Suppressor macrophage (primary cell): ENCODE data around the gene RPL10A.
A peak's percentile ranks its signal among the peaks of the same experiment; 100 is the strongest.

ENCODE experiments used
- DNase-seq, 4 experiments: peaks; one replicate each; pipeline ENCODE4 v3.0.0-alpha.2; 2020 to 2022

Gene RPL10A

DNA sequence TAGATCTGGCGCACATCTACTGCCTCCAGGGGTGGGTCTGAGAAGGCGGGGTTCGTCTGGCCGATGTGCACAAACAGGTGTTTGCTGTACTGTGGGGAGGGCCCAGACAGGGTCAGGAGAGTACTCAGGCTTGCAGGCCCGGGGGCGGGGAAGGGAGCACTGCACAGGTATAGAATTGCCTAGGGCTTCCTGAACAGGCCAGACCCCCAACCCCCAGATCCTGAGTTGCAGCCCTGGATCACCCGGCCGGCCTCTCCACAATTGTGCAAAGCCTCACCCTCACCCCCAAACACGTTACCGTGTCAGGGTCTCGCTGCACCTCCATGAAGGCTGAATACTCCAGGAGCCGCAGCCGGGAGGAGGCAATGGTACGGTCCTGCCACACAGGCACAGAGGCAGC is 7.8 kb downstream of the RPL10A start:
- no peak for DNase-seq

DNA sequence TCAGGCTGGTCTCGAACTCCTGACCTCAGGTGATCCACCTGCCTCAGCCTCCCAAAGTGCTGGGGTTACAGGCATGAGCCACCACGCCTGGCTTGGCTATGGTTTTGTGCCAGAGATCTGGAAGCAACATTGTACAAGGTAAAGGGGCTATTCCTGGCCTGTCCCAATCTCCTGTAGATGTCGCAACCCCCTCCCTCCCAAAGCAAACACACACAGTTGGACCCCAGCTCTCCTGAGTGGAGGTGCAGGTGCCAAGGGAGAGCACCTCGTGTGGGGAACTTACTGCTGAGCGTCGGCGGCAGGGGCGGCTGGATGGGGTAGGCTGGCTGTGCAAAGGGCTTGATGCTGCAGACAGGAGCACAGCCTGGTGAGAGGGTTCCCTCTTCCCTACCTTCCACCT is 8.8 kb downstream of the RPL10A start:
- no peak for DNase-seq

DNA sequence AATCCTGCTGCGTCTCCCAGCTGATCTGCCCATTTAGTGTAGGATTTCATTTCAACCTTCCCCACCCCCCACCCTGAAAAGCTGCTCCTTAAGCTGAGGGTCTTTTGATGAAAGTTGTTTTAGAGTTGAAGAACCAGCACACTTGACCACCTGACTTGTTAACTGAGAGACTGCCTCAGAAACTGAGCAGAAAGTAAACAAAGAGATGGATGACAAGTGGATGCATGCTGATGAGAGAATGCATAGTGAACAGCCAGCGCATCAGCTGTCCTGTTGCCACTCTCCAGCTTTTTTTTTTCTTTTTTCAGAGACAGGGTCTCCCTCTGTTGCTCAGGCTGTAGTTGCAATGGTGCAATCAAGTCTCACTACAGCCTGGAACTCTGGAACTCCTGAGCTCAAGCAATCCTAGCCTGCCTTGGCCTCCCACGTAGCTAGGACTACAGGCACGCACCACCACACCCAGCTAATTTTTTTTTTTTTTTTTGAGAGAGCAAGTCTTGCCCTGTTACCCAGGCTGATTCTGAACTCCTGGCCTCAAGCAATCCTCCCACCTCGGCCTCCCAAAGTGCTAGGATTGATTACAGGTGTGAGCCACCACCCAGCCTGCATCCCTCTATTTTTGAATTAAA is 9.5 kb downstream of the RPL10A start:
- no peak for DNase-seq

DNA sequence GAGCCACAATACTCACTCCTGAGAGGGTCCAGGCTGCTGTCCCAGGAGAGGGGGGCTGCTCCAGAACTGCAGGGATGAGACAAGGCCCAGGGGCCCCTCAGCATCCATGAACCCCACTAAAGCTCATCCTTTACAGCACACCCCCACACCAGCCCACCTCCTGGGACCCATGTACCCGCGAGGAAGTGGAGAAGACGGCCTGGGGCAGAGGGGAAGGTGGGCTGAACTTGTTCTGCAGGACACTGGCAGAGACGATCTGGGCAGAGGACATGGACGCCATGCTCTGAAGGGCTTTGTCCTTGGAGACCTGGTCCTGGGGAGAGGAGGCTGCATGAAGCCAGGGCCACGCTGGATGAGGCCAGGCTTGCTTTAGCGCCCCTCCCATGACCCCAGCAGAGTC is 10.1 kb downstream of the RPL10A start:
- DNase-seq, result no peak

DNA sequence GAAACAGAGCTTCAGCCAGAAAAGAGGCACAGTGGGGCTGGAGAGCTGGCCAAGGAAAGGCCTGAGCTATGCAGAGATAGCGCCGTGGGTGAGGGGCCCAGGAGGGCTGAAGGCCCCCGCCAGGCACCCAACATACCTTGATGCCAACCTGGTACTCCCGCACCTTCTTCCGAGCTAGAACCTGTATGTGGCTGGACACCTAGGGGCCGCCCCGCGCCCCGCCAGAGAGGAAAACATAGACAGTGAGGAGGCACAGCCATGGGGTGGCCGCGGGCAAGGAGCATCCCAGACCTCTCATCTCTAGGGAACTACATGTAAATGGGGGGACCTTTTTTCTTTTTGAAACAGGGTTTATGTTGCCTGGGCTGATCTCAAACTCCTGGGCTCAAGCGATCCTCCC is 12.0 kb downstream of the RPL10A start:
- no peak for DNase-seq

DNA sequence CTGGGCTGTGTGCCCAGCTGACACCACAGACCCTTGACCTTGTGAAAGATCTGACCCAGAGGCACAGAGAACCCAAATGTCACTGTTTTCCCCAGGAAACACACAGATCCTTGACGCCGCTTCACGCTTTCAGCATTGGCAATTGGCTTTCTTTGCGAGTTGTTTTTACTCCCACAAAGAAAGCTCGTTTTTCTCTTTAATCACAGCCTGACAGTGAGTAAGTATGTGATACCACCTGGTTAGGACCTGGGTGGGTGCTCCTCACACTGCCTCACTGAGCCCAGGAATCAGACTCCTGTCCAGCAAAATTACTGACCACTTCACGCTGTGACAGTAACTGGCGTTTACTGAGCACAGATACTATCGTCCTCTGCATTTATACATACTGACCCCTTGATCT is 13.0 kb downstream of the RPL10A start:
- no peak for DNase-seq

DNA sequence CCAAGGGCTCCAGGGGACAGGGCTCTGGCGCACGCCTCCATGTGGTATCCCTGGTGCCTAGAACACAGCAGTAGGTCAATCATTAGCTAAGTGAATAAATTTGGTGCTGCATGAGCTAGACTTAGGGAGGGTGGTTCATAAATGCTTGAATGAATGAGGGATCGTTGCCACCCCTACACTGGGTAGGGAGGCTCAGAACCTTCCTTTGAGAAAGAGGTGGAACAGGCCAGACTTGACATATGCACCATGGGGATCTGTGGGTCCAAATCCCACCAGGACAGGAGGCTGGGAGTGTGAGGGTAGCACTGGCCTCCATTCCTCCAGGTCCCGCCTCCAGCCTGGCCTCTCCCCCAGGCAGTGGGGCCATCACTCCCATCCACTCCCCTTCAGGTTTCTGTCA is 14.9 kb downstream of the RPL10A start:
- no peak for DNase-seq

DNA sequence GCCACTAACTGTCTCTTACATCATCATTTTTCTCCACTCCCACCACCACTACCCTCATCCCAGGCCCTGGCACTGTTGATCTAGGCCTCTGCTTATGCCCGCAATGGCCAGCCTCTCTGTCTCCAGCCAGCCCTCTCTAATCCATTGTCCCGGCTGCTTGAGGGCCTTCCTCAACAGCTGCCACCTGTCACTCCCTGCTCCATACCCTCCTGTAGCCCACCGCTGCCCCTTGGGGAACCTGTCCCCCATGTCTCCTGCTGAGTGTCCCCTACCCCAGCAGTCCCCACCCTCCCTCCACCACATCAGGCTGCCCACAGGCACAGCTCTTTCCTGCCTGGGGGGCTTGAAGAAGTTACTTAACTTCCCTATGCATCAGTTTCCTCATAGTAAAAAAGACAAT is 15.3 kb downstream of the RPL10A start:
- DNase-seq, result no peak

DNA sequence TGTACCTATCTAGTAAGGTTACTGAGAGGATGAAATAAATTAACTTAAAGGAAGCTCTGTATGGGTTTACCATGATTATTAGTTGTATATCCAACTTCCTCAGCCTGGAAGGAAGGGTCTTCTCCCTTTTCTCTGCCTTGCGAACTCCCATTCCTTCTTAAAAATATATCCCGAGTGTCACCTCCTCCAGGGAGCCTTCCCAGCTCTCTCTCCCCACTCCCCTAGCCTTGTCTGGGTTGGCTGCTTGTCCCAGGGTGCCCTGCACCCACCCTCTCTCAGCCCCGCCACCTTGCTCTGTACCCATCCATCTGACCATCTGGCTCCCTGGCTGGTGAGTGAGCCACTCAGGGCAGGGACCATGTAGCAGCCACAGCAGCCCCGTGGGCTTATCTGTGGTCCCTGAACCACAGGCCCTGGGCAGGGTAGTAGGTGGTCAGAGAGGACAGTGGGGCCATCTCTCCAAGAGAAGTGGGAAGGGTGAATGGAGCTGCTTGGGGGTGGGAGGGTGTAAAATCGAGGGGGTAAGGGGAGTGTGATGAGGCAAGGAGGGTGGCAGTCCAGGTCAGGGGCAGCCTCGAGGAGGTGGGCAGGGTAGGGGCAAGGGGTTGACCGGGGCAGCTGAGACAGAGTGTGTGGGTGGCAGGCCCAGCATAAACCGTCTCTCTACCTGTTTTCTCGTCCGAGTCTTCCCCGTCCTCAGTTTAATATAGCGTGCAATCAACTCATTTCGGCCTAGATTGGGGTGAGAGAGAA is 15.9 kb downstream of the RPL10A start:
- DNase-seq, result no peak

DNA sequence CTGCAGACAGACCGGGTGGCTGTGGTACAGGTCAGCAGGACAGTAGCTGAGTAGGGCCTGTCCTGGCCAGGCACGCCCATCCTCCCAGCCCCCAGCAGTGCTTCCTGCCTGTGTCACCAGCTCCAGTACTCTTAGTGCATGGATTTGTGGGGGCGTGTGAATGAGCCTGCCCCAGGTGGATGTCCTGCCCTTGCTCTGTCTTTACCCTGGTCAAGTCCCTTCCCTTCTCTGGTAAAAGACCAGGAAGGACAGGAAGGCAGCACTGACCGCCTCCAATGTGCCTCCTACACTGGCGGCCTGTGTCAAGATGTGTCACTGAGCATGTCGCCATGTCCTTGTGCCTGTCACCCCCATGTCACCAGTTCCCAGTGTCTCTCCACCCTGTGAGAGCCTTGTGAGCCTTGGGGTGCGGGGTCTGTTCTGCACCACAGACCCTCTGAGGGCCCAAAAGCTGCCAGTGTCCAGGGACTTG is 16.8 kb downstream of the RPL10A start:
- peak; percentile 59 to 84 (median 74) for DNase-seq

DNA sequence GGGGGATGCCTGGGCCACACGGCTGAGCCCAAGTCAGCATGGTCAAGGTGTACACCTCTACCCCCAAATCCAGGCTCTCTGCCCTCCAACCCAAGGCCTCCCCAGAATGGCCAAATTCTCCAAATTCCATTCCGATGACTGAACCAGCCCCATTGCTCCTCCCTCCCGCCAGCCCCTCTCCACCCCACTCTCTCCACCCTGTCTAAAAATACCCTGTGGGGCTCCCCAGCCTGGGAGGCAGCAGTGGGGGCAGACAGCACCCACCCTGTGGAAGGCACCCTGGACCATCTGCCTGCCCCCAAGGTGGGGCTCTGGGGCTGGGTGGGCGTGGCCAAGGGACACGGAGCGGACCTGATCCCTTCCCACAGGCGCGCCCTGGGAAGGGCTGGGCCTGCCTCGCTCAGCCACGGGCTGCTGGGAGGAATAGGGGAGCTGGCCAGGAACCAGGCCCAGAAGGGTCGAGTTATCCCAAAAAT is 17.2 kb downstream of the RPL10A start:
- DNase-seq, result no peak

DNA sequence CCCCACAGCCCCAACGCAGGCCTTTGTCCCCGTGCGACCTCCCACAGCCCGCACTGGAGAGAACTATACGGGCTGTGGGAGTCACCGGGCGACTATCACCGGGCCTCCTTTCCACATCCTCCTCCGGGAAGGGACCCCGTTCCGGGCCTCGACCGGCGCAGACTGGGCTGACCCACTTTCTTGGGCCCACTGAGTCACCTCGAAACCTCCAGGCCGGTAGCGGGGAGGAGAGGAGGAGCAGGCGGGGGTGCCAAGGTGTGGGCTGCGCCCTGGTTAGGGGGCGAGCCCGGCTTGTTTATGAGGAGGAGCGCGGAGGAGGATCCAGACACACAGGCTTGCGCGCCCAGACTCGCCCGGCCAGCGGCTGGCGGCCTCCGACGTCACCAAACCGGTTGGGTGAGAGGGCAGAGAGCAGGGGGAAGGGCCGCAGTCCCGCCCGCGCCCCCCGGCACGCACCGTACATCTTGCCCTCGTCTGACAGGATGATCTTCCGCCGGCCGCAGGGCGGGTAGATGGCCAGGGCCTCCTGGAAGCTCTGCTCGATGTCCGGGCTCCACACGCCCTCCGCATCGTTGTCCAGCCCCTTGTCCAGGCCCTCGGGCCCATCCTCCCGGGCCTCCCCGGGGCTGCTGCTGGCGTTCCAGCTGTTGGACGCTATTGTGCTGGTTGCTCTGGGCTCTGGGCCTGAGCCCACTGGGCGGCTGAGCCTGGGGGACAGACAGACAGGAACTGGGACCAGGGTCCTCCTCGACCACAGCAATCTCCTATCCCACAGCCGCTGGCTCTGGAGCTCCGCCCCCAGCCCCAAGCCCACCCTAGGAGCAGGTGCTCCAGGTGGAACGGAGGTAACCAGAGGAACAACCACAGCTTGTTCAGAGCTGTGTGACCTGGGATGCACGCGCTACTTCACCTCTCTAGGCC is 18.1 kb downstream of the RPL10A start:
- DNase-seq, result no peak

DNA sequence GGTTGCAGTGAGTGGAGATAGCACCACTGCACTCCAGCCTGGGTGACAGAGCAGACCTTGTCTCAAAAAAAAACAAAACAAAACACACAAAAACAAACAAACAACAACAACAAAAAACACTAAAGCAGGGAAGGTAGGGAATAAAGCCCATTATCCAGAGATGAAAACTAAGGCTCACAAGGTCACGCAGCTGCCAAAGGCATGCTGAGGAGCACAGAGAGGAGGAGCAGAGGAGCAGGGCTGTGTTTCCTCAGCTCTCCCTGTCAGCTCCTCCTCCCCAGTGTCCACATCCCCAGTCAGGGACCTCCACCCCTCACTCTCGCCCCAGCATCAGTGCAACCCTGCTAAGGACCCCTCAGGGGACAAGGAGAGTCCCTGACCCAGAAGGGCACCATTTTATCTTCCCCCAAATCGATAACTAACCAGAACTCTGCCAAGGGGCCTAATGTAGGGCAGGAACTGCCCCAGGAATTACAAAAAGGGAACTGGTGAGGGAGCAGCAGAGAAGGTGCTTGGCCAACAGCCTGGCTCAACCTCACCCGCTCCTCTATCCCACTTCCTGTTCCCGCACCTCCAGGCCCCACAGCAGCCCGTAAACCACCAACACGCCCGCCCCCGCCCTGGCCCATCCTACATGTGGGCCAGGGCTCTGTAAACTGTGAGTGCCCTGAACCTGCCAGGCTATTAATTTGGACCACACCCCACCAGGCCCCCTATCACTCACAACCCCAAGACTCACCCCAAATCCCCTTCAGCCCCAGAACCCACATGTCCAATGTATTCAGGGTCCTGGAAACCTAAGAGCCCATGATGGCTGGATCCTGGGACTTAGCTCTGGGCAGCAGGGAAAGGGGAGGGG is 19.7 kb downstream of the RPL10A start:
- DNase-seq, result peak; percentile 64 to 81 (median 78)

DNA sequence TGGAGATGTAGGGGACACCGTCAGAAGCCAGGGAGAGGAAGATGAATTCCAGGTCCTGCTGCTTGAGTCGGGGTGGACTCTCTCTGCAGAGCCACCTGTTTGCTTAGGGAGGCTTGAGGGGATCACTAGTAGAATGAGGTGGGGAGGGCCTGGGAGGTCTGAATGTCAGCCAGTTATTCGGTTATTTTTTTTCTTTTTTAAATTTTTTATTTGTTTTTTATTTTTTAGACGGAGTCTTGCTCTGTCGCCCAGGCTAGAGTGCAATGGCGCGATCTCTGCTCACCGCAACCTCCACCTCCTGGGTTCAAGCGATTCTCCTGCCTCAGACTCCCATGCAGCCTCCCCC is 20.3 kb downstream of the RPL10A start:
- DNase-seq, result no peak

DNA sequence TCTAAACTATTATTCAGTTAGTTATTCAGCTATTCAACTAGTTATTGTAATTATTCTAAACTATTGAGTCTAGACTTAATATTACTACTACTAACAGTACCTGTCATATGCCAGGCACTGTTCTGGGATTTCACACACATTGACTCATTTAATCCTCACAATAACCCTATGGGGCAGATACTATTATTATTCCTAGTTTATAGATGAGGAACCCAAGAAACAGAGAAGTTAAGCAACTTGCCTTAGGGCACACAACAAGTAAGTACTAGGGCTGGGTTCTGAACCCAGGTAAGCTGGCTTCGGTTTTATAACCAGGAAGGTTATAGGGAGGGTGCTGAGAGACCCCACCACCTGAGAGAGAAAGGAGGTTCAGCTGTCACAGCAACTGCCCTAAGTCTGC is 20.9 kb downstream of the RPL10A start:
- DNase-seq, result no peak

DNA sequence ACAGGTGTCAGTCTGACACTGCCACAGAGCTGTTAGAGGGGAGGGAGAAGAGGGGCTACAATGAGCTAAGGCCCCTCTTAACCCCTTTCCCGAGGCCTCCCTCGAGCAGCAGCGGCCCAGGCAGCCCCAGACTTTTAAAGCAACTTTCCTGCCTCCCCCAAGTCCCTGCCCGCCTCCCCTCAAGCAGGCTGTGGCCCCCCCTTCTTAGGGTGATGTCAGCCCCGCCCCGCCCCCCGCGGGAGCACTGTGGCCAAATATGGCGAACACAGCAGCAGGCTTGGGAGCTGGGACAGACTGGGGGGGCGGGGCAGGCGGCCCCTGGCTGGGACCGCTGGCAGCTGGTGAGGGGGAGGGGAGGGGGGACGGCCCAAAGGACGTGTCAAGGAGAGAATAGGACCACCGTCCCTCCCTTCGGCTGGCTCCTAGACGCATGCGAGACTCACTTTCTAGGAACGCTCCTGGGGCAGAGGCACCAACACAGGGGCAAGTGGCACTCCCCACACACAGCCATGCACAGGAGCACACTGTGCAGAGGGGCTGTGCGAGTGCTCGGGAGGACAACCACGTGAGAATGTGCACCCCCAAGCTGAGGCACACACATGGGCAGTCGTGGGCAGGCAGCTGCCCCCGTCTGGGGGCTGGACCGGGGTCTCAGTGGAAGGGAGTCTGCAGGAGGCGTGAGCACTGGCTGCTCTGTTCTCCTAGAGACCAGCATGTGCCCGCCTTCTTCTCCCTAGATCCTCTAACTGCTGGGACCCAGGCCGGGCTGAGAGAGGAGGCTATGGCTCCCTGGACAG is 22.0 kb downstream of the RPL10A start:
- DNase-seq, result no peak

DNA sequence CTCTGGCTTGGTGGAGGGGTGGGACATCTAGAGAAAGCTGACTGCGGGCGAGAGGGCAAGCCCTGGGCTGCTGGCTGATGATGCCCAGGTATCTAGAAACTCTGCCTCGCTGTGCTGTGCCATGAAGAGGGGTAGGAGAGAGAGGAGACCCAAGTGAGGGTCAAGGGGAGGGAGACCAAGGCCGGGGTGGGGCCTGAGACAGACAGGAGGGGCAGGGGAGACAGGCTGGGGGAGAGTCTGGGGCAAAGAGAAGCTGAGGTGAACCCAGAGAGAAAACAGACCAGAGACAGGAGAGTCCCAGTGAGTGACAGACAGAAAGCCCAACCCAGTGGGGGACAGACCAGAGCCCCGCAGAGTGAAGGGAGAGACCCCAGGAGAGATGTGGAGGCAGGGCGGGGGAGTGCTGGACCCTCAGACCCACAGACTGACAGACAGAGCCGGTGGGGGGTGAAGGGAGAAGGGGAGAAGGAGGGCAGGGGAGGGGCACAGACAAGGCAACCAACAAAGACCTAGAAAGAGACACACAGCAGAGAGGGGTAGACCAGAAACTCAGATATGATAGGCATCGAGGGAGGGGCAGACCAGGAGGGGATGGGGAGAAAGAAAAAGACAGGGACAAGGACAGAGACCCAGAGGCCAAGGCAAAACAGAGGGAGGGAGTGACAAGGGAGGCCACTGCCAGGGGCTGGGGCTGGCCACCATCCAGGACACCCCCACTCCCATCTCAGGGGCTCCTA is 22.8 kb downstream of the RPL10A start:
- no peak for DNase-seq

DNA sequence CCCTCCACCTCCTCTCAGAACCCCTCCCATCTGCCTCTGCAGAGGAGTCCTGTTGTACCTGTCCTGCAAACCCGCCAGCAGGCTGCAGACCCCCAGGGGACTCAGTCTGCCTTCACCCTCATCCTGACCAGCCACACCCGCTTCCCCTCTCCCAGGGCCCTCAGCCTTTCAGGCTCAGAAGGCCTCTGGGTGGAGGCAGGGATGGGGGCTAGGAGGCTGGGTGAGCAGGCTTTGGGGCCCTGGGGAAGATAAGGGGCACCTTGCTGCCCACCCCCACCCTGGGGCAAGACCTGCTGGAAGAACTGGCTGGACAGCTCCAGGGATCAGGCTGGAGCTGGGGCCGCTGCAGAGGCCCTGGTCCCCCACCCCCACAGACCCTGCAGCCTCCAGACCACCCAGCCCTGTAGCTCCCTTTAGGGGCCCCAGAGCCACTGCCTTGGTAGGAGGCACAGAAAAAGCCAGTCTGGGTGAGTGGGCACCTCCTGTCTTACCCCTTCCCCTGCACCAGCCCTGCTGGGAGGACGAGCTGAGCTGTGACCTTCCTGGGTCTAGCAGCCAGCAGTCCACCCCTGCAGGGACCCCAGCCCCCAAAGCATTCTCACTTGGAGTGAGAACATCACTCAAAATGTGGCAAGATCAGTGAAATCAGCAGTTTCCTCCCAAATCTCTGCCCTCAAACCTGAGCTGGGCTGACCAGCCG is 23.5 kb downstream of the RPL10A start:
- no peak for DNase-seq

DNA sequence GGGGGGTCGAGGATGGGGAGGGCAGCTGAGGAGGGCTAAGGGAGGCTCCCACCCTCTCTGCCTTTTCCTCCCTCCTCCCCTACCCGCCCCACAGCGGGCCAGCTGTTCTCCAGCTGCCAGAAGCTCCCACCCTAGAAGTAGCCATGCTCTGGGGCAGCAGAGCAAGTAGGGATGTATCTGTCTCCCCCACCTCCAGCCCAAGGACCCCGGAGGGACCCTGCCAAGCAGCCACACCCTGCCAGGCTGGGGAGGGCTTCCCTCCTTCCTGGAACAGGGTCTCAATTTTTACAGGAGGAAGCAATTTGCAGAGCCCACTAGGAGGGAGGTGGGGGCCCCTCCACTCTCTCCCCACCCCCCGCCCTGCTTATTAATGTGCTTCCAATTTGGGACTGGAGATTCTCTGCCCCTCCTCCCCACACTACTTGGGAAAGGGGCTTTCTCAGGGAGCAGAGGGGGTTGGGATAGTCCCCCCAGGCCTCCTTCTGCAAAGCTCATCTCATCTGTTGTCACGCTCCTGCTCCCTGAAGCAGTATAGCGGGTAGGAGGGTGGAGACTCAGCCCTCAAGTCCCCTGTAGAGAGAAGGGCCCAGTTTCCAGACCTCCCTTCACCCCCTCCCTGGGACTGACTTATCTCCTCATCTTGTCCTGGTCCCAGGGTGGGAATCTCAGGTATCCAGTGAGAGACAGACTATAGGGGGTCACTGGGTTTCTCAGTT is 24.2 kb downstream of the RPL10A start:
- DNase-seq, result no peak

DNA sequence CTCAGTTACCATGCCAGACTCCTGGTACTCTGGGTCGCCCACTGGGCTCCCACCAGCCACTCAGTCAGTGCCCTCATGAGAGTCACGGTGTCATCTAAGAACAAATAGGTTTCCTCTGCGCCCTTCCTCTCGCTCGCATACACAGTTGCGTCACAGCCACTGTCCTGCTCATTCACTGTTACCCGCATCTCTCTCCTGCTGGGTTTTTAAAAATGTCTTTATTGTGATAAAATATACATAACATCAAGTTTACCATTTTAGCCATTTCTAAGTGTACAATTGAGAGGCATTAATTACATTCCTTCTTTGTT is 24.7 kb downstream of the RPL10A start:
- peak; percentile 32 to 66 (median 54) for DNase-seq
